ENCODE data around the gene RREB1.

- TF ChIP-seq CTCF (conservative IDR thresholded peaks at IDR 0.05; ENCODE audit: low read depth in 2 of 2) (no peak), POLR2AphosphoS5 (IDR thresholded peaks at IDR 0.05; ENCODE audit: low read depth) (no peak), STAT1 (IDR thresholded peaks at IDR 0.05; ENCODE audit: unreplicated experiment) (no peak), REST (IDR thresholded peaks at IDR 0.05; ENCODE audit: unreplicated experiment) (no peak), EZH2 (IDR thresholded peaks at IDR 0.05; ENCODE audit: low read depth, unreplicated experiment) (no peak), ZNF462 (CRISPR knock-in tag; IDR thresholded peaks at IDR 0.05) (no peak), CREB1 (CRISPR knock-in tag; IDR thresholded peaks at IDR 0.05; ENCODE audit: low read depth) (no peak), JUNB (IDR thresholded peaks at IDR 0.05; ENCODE audit: unreplicated experiment) (no peak), EZH2phosphoT487 (IDR thresholded peaks at IDR 0.05; ENCODE audit: unreplicated experiment) (no peak), ETS1 (IDR thresholded peaks at IDR 0.05) (no peak), ZNF114 (CRISPR knock-in tag; IDR thresholded peaks at IDR 0.05) (no peak), ZNF331 (CRISPR knock-in tag; IDR thresholded peaks at IDR 0.05; ENCODE audit: low read depth) (no peak), NANOG (IDR thresholded peaks at IDR 0.05; ENCODE audit: borderline replicate concordance) (no peak)
Observed at GRCh38 chr6:7144872-7145584, 37.3 kb downstream of the RREB1 start.

Measured in GM23338 (cell line).